IPS-18c (cell line): ENCODE data around the gene MMP25.

ENCODE experiments used
- H3K4me3 ChIP-seq: 2 replicates; pipeline ENCODE4 v1.7.0; 2013; ENCODE audit warnings: low read depth, mild to moderate bottlenecking, low read length, moderate library complexity; ENCODE audit not compliant: insufficient read depth
- H3K9me3 ChIP-seq: one replicate; pipeline ENCODE4 v1.6.1; 2013; ENCODE audit warnings: mild to moderate bottlenecking, low read length, moderate library complexity; ENCODE audit not compliant: control insufficient read depth, insufficient read depth

The MMP25 gene

DNA sequence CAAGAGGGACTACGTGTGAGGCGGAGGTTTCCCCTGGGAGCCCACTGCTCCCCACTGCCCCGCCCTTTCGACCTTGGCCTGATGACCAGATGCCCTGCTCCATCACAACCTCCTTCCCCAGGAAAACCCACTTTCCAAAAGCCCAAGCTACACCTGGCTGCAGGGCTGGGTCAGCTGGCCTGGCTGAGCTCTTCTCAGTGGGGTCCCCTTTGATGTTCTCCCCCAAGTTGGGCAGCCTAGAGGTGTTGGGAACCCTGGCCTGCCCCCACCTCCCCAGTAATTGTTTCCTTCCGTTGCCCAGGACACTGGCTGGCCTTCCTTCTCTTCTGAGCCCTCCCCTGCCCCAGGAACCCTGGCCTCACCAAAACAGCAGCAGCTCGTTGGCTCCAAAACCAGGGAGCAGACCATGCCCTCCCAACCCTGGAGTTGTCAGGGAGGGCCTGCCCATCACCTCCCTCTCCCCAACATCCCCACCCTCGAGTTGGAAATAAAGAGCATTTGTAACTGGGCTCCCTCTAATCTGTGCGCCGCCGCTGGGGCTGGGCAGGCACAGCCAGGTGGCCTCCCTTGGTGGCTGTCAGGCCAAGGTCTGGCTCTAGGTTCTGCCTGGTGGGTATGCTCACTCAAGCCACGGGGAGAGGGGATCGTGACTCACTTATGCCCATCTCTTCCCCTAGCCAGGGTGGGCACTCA lies 32.2 kb upstream of the MMP25 start:
- Histone ChIP-seq H3K4me3 (peak overlapping the region; percentile 20; the same call in 1 of the 2 replicates), H3K9me3 (no peaks in the 10 kb centered on the region)

DNA sequence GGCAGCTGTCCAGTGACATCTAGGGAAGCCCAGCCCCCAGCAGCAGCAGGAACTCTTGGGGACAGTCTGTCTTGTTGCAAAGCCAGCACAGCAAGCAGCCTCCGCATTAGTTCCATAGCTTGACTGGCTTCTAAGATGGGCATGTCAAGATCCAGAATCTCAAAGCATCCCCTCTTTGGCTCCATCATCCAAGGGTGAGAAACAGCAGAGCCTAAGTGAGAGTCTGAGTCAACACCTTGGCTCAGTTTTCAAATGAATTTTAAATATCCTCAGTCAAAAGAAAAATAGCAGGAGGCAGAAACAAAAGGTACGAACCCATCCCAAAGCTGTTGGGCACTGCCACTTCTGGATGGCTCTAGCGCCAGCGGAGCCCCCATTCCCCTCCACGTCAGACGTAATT lies 31.4 kb upstream of the MMP25 start:
- Histone ChIP-seq H3K4me3 (no peak overlapping the region), H3K9me3 (no peaks in the 10 kb centered on the region)

DNA sequence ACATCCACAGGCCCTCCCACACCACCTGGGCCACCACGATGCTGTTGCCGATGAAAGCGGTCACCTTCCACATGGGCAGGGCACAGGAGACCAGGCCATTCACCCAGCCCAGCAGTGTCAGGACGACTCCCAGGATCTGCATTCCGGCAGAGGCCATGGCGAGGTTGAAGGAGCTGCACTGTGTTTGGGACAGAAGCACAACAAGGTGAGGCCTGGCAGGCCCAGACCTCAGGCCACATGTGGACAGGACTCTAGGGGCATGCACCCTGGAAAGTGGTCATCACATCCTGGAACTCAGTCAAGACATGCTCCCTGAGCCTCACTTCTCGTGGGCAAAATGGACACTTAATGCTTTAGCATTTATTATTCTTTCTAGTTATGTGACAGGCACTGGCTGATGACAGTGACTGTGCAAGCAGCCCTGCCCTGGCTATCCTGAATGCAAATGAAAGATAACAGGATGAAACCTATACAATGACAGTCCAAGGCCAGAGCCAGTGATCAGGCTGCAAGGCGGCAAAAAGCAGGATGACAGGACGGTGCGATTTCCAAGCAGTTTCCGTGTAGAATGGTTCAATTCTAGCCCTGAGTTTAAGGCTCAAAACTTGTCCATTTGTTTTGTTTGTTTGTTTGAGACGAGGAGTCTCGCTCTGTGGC lies 30.4 kb upstream of the MMP25 start:
- H3K4me3 ChIP-seq: peak overlapping the region; percentile 39

DNA sequence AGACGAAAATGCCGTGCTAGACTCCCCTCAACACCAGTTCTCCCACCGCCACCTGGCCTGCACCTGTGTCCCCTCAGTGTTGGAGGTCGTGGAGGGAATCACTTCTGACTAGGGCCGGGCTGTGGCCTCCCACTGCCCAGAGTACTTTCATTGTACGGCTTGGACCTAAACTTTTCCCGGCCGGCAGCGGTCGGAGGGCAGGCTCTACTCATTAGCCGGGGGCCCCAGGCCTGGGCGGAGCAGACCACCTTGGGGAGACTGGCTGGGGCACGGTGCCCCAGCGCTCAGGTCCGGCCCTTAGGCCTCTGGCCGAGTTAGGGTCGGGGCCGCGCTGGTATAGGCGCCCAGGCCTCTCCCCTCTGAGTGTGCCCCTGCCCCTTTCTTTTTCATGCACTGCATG lies 29.0 kb upstream of the MMP25 start:
- Histone ChIP-seq H3K9me3 (no peaks in the 10 kb centered on the region), H3K4me3 (peak overlapping the region; percentile 95)

More for the DNA sequence above, 30.4 kb upstream of the MMP25 start:
- no peaks in the 10 kb centered on the region for H3K9me3 ChIP-seq

DNA sequence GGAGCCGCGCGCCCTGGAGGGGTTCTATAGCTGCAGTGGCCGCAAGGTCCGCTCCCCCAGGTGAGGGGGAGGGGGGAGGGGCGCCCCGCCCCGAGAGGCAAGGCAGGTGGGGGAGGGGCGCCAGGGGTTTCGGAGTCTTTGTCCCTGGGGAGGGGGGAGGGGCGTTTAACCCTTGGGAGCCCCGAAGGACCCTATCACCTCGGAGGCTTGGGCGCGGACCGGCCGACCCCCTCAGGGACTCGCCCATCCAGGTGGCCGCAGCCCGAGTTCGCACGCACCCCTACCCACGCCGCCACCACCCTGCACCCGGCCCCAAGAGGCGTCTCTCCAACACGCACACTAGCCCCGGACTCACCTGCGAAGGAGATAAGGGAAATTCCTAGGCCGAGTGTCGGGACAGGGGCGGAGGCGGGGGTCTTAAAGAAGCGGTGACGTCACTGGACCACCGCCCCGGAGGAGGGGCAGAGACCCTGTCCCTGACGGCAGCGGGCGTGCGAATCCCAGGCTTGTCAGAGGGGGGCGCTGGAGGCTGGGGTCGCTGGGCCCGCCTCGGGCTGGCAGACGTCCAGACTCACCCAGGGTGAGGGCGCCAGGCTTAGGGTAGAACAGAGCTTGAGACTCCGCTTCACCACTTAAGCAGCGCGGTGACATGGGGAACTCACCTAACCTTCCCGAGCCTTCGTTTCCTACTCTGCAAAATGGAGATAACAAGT lies 28.4 kb upstream of the MMP25 start, which contains the start of gene CLDN6:
Gene CLDN6, minus strand, starts transcription at position 390 of the 713 bp plus-strand sequence. CDS start 2,162 bp downstream, outside the sequence.
- peak within 1 kb of the TSS; percentile 95 for H3K4me3 ChIP-seq
- H3K9me3 ChIP-seq: no peaks in the 10 kb centered on the region

DNA sequence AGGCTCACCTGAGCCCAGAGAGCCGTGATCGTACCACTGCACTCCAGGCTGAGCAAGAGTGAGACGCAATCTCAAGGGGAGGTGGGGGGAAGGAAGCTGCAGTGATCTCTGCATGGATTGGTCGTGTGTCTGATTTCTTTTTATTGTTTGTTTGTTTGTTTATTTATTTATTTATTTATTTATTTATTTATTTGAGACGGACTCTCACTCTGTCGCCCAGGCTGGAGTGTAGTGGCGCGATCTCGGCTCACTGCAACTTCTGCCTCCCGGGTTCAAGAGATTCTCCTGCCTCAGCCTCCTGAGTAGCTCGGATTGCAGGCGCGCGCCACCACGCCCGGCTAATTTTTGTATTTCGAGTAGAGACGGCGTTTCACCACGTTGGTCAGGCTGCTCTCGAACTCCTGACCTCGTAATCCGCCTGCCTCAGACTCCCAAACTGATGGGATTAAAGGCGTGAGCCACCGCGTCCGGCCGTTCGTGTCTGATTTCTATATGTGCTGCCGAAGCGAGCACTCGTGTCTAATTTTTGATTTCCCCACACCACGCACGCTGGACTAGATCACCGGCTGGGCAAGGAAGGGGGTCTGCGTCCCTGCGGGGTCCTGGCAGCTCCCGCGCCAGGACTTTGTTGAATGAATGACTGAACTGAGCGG lies 26.6 kb upstream of the MMP25 start:
- peak overlapping the region; percentile 17; the same call in 1 of the 2 replicates for H3K4me3 ChIP-seq
- H3K9me3 ChIP-seq: no peaks in the 10 kb centered on the region

DNA sequence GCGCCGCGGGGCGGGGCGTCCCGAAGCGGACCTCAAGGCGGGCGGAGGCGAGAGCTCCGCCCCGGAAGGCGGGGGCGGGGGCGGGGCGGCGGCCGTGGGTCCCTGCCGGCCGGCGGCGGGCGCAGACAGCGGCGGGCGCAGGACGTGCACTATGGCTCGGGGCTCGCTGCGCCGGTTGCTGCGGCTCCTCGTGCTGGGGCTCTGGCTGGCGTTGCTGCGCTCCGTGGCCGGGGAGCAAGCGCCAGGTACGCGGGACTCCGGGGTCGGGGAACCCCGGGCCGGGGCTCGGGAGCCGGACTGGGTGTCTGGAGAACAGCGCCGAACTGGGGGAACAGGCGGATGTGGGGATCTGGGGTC lies 26.1 kb upstream of the MMP25 start, which contains the start of gene TNFRSF12A:
Gene TNFRSF12A, plus strand, starts transcription at position 122 of the 357 bp plus-strand sequence. Its CDS starts 30 bp downstream, at position 152.
- Histone ChIP-seq H3K9me3 (no peaks in the 10 kb centered on the region), H3K4me3 (peak within 1 kb of the TSS; percentile 86)

DNA sequence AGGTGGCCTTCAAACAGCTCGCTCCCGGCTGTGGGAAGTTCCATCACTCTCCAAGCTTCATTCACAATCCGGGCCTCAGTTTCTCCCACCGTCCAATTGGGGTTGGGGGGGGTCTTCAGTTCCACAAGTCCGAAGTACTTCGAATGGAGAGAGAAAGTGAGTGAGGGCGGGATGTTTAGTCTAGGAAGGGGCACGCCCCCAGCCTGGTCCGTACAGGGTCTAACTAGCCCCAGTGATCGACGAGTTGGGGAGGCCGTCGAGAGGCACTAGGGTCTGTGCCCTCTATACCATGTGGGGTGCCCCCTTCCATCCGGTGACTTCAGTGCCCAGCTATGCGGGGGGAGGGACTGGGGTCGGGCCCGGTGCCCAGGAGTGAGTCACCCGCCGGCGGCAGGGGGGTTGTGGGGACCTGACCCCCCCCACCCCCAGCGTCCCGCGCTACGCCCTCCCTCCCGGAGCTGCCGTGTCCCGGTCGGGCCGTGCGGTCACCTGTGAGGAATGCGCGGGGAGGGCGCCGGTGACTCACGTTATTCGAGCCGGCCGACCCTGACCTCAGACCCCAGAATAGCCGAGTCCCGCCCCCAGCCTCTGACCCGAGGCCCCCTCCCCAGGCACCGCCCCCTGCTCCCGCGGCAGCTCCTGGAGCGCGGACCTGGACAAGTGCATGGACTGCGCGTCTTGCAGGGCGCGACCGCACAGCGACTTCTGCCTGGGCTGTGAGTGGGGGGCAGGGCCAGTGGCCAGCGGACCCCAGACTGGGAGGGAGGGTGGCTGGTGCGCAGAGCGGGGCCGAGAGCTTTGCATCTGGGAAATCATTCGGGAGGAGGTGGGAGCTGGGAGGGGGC lies 25.5 kb upstream of the MMP25 start:
- no peaks in the 10 kb centered on the region for H3K9me3 ChIP-seq
- peak overlapping the region; percentile 86 for H3K4me3 ChIP-seq

DNA sequence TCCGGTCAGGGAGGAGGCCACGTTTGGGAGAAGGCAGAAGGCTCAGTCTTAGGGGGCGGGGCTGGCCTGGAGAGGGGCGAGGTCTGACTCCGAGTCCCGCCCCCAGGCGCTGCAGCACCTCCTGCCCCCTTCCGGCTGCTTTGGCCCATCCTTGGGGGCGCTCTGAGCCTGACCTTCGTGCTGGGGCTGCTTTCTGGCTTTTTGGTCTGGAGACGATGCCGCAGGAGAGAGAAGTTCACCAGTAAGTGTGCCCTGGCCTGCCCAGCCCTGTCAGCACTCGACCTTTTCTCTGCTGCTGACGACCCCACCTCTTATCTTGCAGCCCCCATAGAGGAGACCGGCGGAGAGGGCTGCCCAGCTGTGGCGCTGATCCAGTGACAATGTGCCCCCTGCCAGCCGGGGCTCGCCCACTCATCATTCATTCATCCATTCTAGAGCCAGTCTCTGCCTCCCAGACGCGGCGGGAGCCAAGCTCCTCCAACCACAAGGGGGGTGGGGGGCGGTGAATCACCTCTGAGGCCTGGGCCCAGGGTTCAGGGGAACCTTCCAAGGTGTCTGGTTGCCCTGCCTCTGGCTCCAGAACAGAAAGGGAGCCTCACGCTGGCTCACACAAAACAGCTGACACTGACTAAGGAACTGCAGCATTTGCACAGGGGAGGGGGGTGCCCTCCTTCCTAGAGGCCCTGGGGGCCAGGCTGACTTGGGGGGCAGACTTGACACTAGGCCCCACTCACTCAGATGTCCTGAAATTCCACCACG lies 24.7 kb upstream of the MMP25 start:
- Histone ChIP-seq H3K4me3 (peak overlapping the region; percentile 86), H3K9me3 (no peaks in the 10 kb centered on the region)

DNA sequence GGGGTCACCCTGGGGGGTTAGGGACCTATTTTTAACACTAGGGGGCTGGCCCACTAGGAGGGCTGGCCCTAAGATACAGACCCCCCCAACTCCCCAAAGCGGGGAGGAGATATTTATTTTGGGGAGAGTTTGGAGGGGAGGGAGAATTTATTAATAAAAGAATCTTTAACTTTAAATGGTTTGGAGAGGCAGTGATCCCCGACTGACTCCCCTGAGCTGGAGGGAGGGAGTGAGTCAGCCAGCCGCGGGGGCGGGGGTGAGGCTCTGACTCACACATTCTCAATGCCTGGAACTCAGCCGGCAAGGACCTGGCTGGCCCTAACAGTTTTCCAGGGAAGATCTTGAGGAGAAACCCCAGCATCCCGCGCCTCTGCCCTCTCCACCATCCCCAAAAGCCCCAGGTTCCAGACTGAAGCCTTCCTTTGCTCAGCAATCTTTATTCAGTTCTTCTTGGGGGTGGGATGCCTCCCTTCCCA lies 24.1 kb upstream of the MMP25 start:
- peak overlapping the region; percentile 86 for H3K4me3 ChIP-seq

DNA sequence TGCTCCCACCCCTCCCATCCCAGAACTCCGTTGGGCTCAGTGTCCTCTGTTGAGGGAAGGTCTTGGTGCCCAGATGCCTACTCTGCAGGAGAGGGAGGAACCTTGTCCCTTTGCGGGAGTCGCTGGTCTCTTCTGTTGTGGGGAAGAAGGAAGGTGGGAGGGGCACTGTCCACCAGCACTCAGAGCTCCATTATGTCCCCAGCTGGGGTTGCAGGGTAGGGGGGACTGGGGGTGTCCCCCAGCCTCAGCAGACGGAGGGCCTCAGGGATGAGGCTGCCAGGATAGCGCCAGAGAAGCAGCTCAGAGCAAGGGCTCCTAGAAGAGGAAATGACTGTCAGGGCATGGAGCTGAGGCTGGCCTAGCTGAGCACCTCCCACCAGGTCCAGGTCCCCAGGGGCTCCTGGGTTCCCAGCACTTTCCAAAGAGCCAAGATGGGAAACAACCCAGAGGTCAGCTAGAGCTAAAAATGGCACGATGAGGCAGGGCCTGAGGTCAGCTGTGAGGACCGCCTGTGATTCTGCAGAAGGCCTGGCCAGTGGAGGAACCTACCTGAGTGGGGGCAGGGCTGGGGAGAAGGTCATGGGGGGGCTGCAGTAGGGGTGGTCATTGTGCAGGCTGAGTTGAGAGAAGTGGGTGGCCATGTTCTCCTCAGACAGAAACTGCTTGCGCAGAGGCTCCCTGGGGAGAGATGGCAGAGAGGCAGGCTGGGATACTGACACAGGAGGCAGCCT lies 23.5 kb upstream of the MMP25 start:
- H3K9me3 ChIP-seq: no peaks in the 10 kb centered on the region

More for the DNA sequence above, 24.1 kb upstream of the MMP25 start:
- no peaks in the 10 kb centered on the region for H3K9me3 ChIP-seq

DNA sequence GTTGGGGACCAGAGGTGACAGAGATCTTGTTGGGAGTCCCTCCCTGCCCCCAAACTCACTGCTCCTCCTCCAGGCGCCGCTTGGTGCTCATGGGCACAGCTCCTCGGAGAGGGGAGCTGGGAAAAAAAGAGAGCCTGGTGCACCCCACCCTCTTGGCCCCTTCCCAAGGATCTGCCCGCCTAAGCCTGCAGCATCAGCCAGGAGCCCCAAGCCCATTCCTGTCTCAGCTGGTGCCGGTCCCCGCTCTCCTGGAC lies 23.0 kb upstream of the MMP25 start:
- Histone ChIP-seq H3K4me3 (peak overlapping the region; percentile 86), H3K9me3 (no peaks in the 10 kb centered on the region)

More for the DNA sequence above, 23.5 kb upstream of the MMP25 start:
- H3K4me3 ChIP-seq: peak overlapping the region; percentile 86

DNA sequence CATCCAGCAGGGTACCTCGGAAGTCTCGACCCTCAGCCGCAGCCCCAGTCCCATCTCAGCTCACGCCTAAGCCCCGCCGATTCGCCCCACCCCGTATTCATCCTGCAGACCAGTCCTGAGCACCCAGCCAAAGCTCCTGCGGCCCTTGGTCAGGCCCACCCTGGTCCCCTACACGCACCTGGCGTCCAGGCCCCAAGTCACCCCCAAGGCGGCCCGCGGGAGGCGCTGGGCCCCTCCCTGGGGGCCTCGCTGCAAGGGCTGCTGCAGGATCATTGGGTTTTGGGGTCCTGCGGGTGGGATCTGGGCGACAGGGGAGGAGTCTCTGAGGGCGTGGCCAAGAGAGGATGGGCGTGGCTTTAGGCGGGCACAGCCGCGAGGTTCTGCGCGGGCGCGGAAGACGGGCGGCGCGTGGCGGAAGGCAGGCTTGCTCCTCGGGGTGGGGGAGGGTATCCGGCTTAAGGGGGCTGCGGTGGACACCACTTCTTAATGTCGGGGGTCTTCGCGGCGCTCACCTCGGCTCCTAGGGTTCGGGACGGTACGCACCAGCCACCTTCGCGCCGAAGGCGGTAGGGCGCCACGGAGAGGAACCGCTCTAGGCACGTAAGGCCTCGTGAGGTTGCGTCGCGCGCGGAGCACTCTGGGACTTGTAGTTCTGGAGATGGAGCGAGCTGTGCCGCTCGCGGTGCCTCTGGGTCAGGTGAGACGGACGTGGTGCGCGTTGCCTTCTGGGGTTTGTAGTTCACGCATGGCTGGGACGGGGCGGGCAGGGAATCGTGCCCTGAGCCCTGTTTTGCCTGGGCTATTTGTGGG lies 22.5 kb upstream of the MMP25 start, which contains the start of the genes HCFC1R1 and THOC6:
Gene HCFC1R1, minus strand, starts transcription at position 274 of the 810 bp plus-strand sequence. Its CDS starts 1 bp downstream, at position 273.
Gene THOC6, plus strand, starts transcription at position 367 of the 810 bp plus-strand sequence. Its CDS starts 292 bp downstream, at position 659.
- H3K4me3 ChIP-seq: peak within 1 kb of the TSS; percentile 86
- no peaks in the 10 kb centered on the region for H3K9me3 ChIP-seq
